ENCODE results near the gene E2F6. TPM values are rescaled to one million over a fixed set of nuclear protein-coding genes. Genes with fewer than 3 reads are reported as not detected.

Gene E2F6
- total and polyA plus RNA-seq, 2 donors (not counting 3 experiments of a cell fraction or from before 2014, with no cell fraction given), result 7.9 to 15.7 TPM

GRCh38 chr2:11406267-11406957, 59.5 kb downstream of the E2F6 start:
- no peak overlapping the region for H3K27ac ChIP-seq (ENCODE audit: insufficient read depth, low read depth, low read length)
- no peaks in the 10 kb centered on the region for H4K20me1 ChIP-seq (replicated peaks; ENCODE audit: control insufficient read depth, extremely low read depth, insufficient read depth, low read length)
- H3K4me1 ChIP-seq (ENCODE audit: control insufficient read depth, extremely low read depth, insufficient read depth, low read length), result peaks cover 6% of the 10 kb centered on the region
- BruUV-seq (replicated peaks), result no TSS peak
- H3K4me2 ChIP-seq (ENCODE audit: insufficient read depth, low read length), result no peak overlapping the region
- FAIRE-seq, result no peak
- no peaks in the 10 kb centered on the region for H3K79me2 ChIP-seq (ENCODE audit: control insufficient read depth, insufficient read depth, low read length)
- DNase-seq (ENCODE audit: low read depth, low spot score), result no peak
- H3K9me1 ChIP-seq (replicated peaks; ENCODE audit: control insufficient read depth, extremely low read depth, insufficient read depth, low read length), result no peaks in the 10 kb centered on the region
- no peaks in the 10 kb centered on the region for H3K27me3 ChIP-seq (ENCODE audit: control insufficient read depth in 2 of 2, insufficient read depth in 2 of 2, low read length in 2 of 2)
- TF ChIP-seq GATA2 (IDR thresholded peaks at IDR 0.05; ENCODE audit: insufficient read depth, insufficient read length, low read depth, low read length) (no peak), MYC (IDR thresholded peaks at IDR 0.05; ENCODE audit: low read depth, low read length) (no peak), JUN (IDR thresholded peaks at IDR 0.05; ENCODE audit: borderline replicate concordance, insufficient read depth, insufficient read length, low read depth) (no peak), EZH2 (IDR thresholded peaks at IDR 0.05; ENCODE audit: borderline replicate concordance, low read depth, low read length, severe bottlenecking) (no peak), POLR2A (IDR thresholded peaks at IDR 0.05; ENCODE audit: low read depth, low read length) (no peak), CTCF (IDR thresholded peaks at IDR 0.05; ENCODE audit: extremely low read depth in 1 of 2, insufficient read depth in 1 of 2, low read depth in 1 of 2, low read length in 2 of 2) (no peak), MAX (IDR thresholded peaks at IDR 0.05; ENCODE audit: insufficient read depth, insufficient read length) (no peak)
- POLR2A ChIA-PET, result no interaction called here
- H3K4me3 ChIP-seq (replicated peaks in 1 of 3; ENCODE audit: insufficient read depth in 1 of 3, low read depth in 1 of 3, low read length in 3 of 3), result no peak overlapping the region
- no peaks in the 10 kb centered on the region for H3K9me3 ChIP-seq (replicated peaks; ENCODE audit: control insufficient read depth, insufficient read depth, low read length)
- no peak overlapping the region for H2AFZ ChIP-seq (ENCODE audit: low read depth, low read length)
- H3K36me3 ChIP-seq (ENCODE audit: control insufficient read depth in 2 of 2, extremely low read depth in 1 of 2, insufficient read depth in 2 of 2, low read length in 2 of 2), result no peaks in the 10 kb centered on the region
- intact Hi-C loops (cut with micrococcal nuclease) (no loop called here), dilution Hi-C loops (cut with MboI; ENCODE audit: extremely low pct_ligation_motif_present, low sequenced_read_pairs) (no loop called here)
- CTCF ChIA-PET, result interaction anchor here (0.5 to 13.6 kb wide), 4 partner anchors 38 to 274 kb away, joined by 3 to 364 read pairs (median 5); no protein-coding TSS in a partner anchor
- no peak overlapping the region for H3K9ac ChIP-seq (replicated peaks; ENCODE audit: extremely low read depth, insufficient read depth, low read length)
